ENCODE results near the gene PRAMEF1. TPM values are rescaled to one million over a fixed set of nuclear protein-coding genes. Genes with fewer than 3 reads are reported as not detected.

PRAMEF1 gene
- total and polyA plus RNA-seq, 2 of the 8 experiments (the other 6 are each of a cell fraction or from before 2014, with no cell fraction given): not detected

DNA sequence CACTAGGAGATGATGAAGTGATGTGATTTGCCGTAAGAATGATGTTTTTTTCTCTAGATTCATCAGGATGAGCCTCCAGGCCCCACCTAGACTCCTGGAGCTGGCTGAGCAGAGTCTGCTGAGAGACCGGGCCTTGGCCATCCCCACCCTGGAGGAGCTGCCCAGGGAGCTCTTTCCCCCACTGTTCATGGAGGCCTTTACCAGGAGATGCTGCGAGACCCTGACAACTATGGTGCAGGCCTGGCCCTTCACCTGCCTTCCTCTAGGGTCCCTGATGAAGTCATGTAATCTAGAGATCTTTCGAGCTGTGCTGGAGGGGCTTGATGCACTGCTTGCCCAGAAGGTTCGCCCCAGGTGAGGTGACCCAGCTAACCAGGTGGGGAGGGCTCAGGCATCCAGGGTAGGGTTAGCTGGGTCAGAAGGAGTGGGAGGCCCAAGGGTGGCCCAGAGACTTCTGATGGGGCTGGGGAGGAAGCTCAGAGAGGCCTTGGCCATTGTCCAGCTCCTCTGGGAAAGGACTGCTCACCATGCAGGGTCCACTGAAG, 16.3 kb upstream of the PRAMEF1 start:
- Histone ChIP-seq H3K4me1 (replicated peaks in 1 of 4; ENCODE audit: control insufficient read depth in 3 of 4, insufficient read depth in 4 of 4, low read length in 3 of 4) (no peaks in the 10 kb centered on the region), H3K4ac (replicated peaks; ENCODE audit: insufficient read length, low read depth, low read length) (no peak overlapping the region), H2BK20ac (ENCODE audit: low read length) (no peak overlapping the region), H3K27ac (ENCODE audit: low read depth, low read length) (no peak overlapping the region), H3K4me2 (ENCODE audit: insufficient read depth in 1 of 2, low read depth in 2 of 2, low read length in 2 of 2) (no peak overlapping the region), H3K18ac (ENCODE audit: extremely low read depth, low read length) (no peak overlapping the region), H2AK5ac (ENCODE audit: low read depth, low read length) (no peak overlapping the region), H3K27me3 (replicated peaks in 1 of 4; ENCODE audit: control insufficient read depth in 3 of 4, extremely low read depth in 1 of 4, insufficient read depth in 3 of 4, low read length in 3 of 4) (no peaks in the 10 kb centered on the region), H3K79me2 (ENCODE audit: control insufficient read depth in 1 of 2, insufficient read depth in 2 of 2, low read length in 2 of 2) (no peaks in the 10 kb centered on the region), H3K36me3 (ENCODE audit: control insufficient read depth in 2 of 4, insufficient read depth in 4 of 4, low read length in 3 of 4) (no peaks in the 10 kb centered on the region; a peak in 1 of 8 replicates), H4K5ac (ENCODE audit: insufficient read length, low read depth, low read length) (no peak overlapping the region), H2BK5ac (ENCODE audit: low read depth, low read length) (no peak overlapping the region), H3K56ac (replicated peaks; ENCODE audit: insufficient read length, low read depth, low read length) (no peak overlapping the region), H4K8ac (ENCODE audit: extremely low read depth, insufficient read depth, low read length) (no peak overlapping the region), H3K9ac (replicated peaks in 1 of 4; ENCODE audit: extremely low read depth in 1 of 4, low read depth in 3 of 4, low read length in 3 of 4) (no peak overlapping the region), H3K9me3 (ENCODE audit: insufficient read depth in 2 of 2, low read depth in 1 of 2, low read length in 1 of 2) (no peaks in the 10 kb centered on the region), H3K79me1 (ENCODE audit: low read depth, low read length) (no peaks in the 10 kb centered on the region), H2BK12ac (ENCODE audit: low read depth, low read length) (no peak overlapping the region), H4K20me1 (replicated peaks in 1 of 2; ENCODE audit: control insufficient read depth in 1 of 2, insufficient read depth in 2 of 2, low read length in 2 of 2) (no peaks in the 10 kb centered on the region), H2BK15ac (ENCODE audit: low read length) (no peak overlapping the region), H4K91ac (replicated peaks; ENCODE audit: insufficient read length, low read length) (no peak overlapping the region), H3K4me3 (ENCODE audit: extremely low read depth in 1 of 4, insufficient read depth in 2 of 4, low read depth in 3 of 4, low read length in 4 of 4) (no peak overlapping the region), H3K23me2 (ENCODE audit: low read depth, low read length) (no peaks in the 10 kb centered on the region), H3K23ac (ENCODE audit: insufficient read length) (no peak overlapping the region), H2AFZ (ENCODE audit: low read length) (no peak overlapping the region), H3K14ac (ENCODE audit: insufficient read length) (no peak overlapping the region), H2BK120ac (replicated peaks; ENCODE audit: low read depth, low read length) (no peak overlapping the region)
- ChIA-PET POLR2A (ENCODE audit: partially characterized antibody) (no interaction called here), CTCF (ENCODE audit: partially characterized antibody) (interaction anchor here (1.0 to 1.8 kb wide), 4 partner anchors 9 to 116 kb away, joined by 3 to 5 read pairs (median 4); no protein-coding TSS in a partner anchor)
- no peak for DNase-seq (ENCODE audit: low read depth in 1 of 2, low spot score in 2 of 2)
- TF ChIP-seq KDM4A (IDR thresholded peaks at IDR 0.05; ENCODE audit: low read depth, low read length, severe bottlenecking) (no peak), JUND (IDR thresholded peaks at IDR 0.05; ENCODE audit: low read length) (no peak), EP300 (IDR thresholded peaks at IDR 0.05; ENCODE audit: borderline replicate concordance in 1 of 2, low read depth in 2 of 2, low read length in 2 of 2) (no peak), RXRA (IDR thresholded peaks at IDR 0.05; ENCODE audit: insufficient read depth, low read depth, low read length) (no peak), MAFK (IDR thresholded peaks at IDR 0.05; ENCODE audit: low read depth, low read length) (no peak)
- FAIRE-seq: no peak
- 83% methylated on average over 5 of the region's 5 CpGs; no CpG with 5 or more reads in 1 of the 2 experiments for WGBS, 2 experiments (ENCODE audit: extremely low coverage in 1 of 2, insufficient coverage in 1 of 2, insufficient read length in 1 of 2, insufficient replicate concordance in 2 of 2, low coverage in 1 of 2, low lambda C conversion rate in 2 of 2, missing lambda C conversion rate in 1 of 2)
